Neural progenitor cell (in vitro differentiated cells): ENCODE data around the gene MN1.

Experiments
- CTCF ChIP-seq: fragments of 200-600 bp; sonication (generic); IDR thresholded peaks from 2 replicates; pipeline ENCODE4 v1.5.1; 2017; ENCODE audit warnings: antibody characterized with exemption, mild to moderate bottlenecking
- EZH2 ChIP-seq: fragments of 200-600 bp; sonication (generic); IDR thresholded peaks from 2 replicates; pipeline ENCODE4 v1.6.1; 2017; ENCODE audit warnings: antibody characterized with exemption, mild to moderate bottlenecking, moderate library complexity
- EZH2phosphoT487 ChIP-seq: fragments of 200-600 bp; sonication (generic); IDR thresholded peaks from 2 replicates; pipeline ENCODE4 v1.6.1; 2017; ENCODE audit warnings: antibody characterized with exemption

- TF ChIP-seq CTCF (no peak), EZH2phosphoT487 (no peak), EZH2 (no peak)
Observed at GRCh38 chr22:27724709-27725108, 76.8 kb downstream of the MN1 start.
